ENCODE data around the gene COG5.

COG5 gene

GRCh38 chr7:107269790-107270189, 293.9 kb downstream of the COG5 start:
- H3K9me3 Mint-ChIP-seq, result no peaks in the 10 kb centered on the region
- H3K4me3 Mint-ChIP-seq, result no peak overlapping the region
- no peaks in the 10 kb centered on the region for H3K4me1 Mint-ChIP-seq
- H3K27me3 Mint-ChIP-seq (ENCODE audit: low read depth, poor library complexity), result no peaks in the 10 kb centered on the region
- H3K36me3 Mint-ChIP-seq (ENCODE audit: low read depth), result peaks cover 11% of the 10 kb centered on the region
- no peak for DNase-seq
- peak overlapping the region; percentile 44 for H3K27ac Mint-ChIP-seq
- TF ChIP-seq, protein P1, sequence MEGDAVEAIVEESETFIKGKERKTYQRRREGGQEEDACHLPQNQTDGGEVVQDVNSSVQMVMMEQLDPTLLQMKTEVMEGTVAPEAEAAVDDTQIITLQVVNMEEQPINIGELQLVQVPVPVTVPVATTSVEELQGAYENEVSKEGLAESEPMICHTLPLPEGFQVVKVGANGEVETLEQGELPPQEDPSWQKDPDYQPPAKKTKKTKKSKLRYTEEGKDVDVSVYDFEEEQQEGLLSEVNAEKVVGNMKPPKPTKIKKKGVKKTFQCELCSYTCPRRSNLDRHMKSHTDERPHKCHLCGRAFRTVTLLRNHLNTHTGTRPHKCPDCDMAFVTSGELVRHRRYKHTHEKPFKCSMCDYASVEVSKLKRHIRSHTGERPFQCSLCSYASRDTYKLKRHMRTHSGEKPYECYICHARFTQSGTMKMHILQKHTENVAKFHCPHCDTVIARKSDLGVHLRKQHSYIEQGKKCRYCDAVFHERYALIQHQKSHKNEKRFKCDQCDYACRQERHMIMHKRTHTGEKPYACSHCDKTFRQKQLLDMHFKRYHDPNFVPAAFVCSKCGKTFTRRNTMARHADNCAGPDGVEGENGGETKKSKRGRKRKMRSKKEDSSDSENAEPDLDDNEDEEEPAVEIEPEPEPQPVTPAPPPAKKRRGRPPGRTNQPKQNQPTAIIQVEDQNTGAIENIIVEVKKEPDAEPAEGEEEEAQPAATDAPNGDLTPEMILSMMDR (IDR thresholded peaks at IDR 0.05), result no peak

DNA sequence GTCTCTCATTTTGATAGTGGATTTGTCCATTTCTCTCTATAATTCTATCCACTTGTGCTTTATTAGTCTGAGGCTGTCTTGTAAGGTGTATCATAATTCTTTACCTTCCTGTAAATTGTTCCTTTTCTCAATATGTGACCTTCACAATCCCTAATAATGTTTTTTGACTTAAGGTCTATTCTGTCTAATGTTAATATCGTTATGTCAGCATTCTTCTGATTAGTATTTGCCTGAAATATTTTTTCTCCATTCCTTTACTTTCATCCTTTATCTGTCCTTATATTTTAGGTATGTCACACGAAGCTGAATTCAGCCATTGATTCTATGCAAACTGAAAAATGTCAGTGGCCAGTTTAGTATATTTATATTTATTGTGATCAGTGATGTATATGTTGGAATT, 295.1 kb downstream of the COG5 start:
- H3K27me3 Mint-ChIP-seq (ENCODE audit: low read depth, poor library complexity), result no peaks in the 10 kb centered on the region
- TF ChIP-seq, protein P1 (IDR thresholded peaks at IDR 0.05), result no peak
- no peaks in the 10 kb centered on the region for H3K4me1 Mint-ChIP-seq
- DNase-seq, result no peak
- H3K4me3 Mint-ChIP-seq, result no peak overlapping the region
- H3K36me3 Mint-ChIP-seq (ENCODE audit: low read depth), result peaks cover 11% of the 10 kb centered on the region
- H3K9me3 Mint-ChIP-seq, result no peaks in the 10 kb centered on the region
- H3K27ac Mint-ChIP-seq, result no peak overlapping the region

GRCh38 chr7:107267138-107267537, 296.6 kb downstream of the COG5 start:
- no peak for DNase-seq
- Mint-ChIP-seq H3K4me3 (no peak overlapping the region), H3K9me3 (no peaks in the 10 kb centered on the region), H3K36me3 (ENCODE audit: low read depth) (peaks cover 11% of the 10 kb centered on the region), H3K4me1 (no peaks in the 10 kb centered on the region), H3K27ac (peak overlapping the region; percentile 92), H3K27me3 (ENCODE audit: low read depth, poor library complexity) (no peaks in the 10 kb centered on the region)
- TF ChIP-seq, protein P1 (IDR thresholded peaks at IDR 0.05), result no peak

GRCh38 chr7:107264723-107265122, 299.0 kb downstream of the COG5 start:
- peak overlapping the region; percentile 36 for H3K27ac Mint-ChIP-seq
- H3K9me3 Mint-ChIP-seq, result no peaks in the 10 kb centered on the region
- no peaks in the 10 kb centered on the region for H3K4me1 Mint-ChIP-seq
- peaks cover 4% of the 10 kb centered on the region for H3K36me3 Mint-ChIP-seq (ENCODE audit: low read depth)
- no peak for DNase-seq
- peaks cover 5% of the 10 kb centered on the region for H3K27me3 Mint-ChIP-seq (ENCODE audit: low read depth, poor library complexity)
- TF ChIP-seq, protein P1 (IDR thresholded peaks at IDR 0.05), result no peak
- no peak overlapping the region for H3K4me3 Mint-ChIP-seq

GRCh38 chr7:107262857-107263256, 300.9 kb downstream of the COG5 start:
- no peak for DNase-seq
- Mint-ChIP-seq H3K27me3 (ENCODE audit: low read depth, poor library complexity) (peaks cover 5% of the 10 kb centered on the region), H3K36me3 (ENCODE audit: low read depth) (no peaks in the 10 kb centered on the region), H3K4me3 (no peak overlapping the region), H3K27ac (no peak overlapping the region), H3K9me3 (no peaks in the 10 kb centered on the region), H3K4me1 (no peaks in the 10 kb centered on the region)
- TF ChIP-seq, protein P1 (IDR thresholded peaks at IDR 0.05), result no peak

DNA sequence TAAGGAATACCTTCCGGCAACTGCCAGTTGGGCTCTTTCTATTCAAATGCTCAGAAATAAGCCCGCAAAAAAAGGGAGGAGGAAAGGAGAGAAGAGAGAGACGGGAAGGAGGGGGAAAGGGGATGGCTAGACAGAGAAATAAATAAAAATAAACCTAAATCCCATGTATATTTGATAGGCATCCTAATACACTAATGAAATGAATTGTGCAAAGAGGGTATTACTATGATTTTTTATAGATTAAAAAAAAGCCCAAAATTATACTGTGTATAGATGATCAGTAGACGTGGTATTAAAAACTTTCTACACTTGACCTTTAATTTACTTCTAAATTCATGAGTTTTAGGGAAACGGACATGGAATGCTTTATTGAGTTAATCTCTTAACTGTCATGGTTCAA, 305.0 kb downstream of the COG5 start:
- H3K27me3 Mint-ChIP-seq (ENCODE audit: low read depth, poor library complexity), result peaks cover 5% of the 10 kb centered on the region
- H3K9me3 Mint-ChIP-seq, result no peaks in the 10 kb centered on the region
- no peak overlapping the region for H3K4me3 Mint-ChIP-seq
- no peak for DNase-seq
- no peak overlapping the region for H3K27ac Mint-ChIP-seq
- H3K36me3 Mint-ChIP-seq (ENCODE audit: low read depth), result no peaks in the 10 kb centered on the region
- no peaks in the 10 kb centered on the region for H3K4me1 Mint-ChIP-seq
- TF ChIP-seq, protein P1 (IDR thresholded peaks at IDR 0.05), result no peak
